Chondrocyte (in vitro differentiated cells): ENCODE results near the gene IQCB1. TPM values are rescaled to one million over a fixed set of nuclear protein-coding genes. Genes with fewer than 3 reads are reported as not detected.

Source experiments
- DNase-seq: peaks from one replicate; pipeline ENCODE4 v3.0.0; 2021; ENCODE audit warnings: mixed read lengths, low spot score
- H3K27ac Mint-ChIP-seq: one replicate; pipeline ENCODE4 v1.8.0; 2021; ENCODE audit warnings: mild to moderate bottlenecking, moderate library complexity, mixed read lengths; ENCODE audit not compliant: unreplicated experiment
- H3K27me3 Mint-ChIP-seq: 2 replicates; pipeline ENCODE4 v1.8.0; 2021; ENCODE audit warnings: low read depth, mixed read lengths
- H3K36me3 Mint-ChIP-seq: 2 replicates; pipeline ENCODE4 v1.8.0; 2021; ENCODE audit warnings: low read depth, mixed read lengths
- H3K4me1 Mint-ChIP-seq: 2 replicates; pipeline ENCODE4 v1.8.0; 2021; ENCODE audit warnings: low read depth, mild to moderate bottlenecking, mixed read lengths
- H3K4me3 Mint-ChIP-seq: one replicate; pipeline ENCODE4 v1.8.0; 2021; ENCODE audit warnings: mild to moderate bottlenecking, moderate library complexity, mixed read lengths; ENCODE audit not compliant: unreplicated experiment
- H3K9me3 Mint-ChIP-seq: 2 replicates; pipeline ENCODE4 v1.8.0; 2021; ENCODE audit warnings: low read depth, mixed read lengths
- CTCF ChIP-seq: fragments of 200-600 bp; sonication (generic); IDR thresholded peaks from 2 replicates; pipeline ENCODE4 v1.5.0; 2021; ENCODE audit warnings: antibody characterized with exemption, mild to moderate bottlenecking, moderate library complexity
- long read RNA-seq: library from polyadenylated mRNA; stranded (forward); transcript quantifications from one replicate; pipeline ENCODE4 v2.0.0, GENCODE V29; 2021
- total RNA-seq: library from RNA; stranded (reverse); gene quantifications from 3 replicates; pipeline ENCODE4 v1.2.1, GENCODE V29; 2021

Gene IQCB1, protein sequence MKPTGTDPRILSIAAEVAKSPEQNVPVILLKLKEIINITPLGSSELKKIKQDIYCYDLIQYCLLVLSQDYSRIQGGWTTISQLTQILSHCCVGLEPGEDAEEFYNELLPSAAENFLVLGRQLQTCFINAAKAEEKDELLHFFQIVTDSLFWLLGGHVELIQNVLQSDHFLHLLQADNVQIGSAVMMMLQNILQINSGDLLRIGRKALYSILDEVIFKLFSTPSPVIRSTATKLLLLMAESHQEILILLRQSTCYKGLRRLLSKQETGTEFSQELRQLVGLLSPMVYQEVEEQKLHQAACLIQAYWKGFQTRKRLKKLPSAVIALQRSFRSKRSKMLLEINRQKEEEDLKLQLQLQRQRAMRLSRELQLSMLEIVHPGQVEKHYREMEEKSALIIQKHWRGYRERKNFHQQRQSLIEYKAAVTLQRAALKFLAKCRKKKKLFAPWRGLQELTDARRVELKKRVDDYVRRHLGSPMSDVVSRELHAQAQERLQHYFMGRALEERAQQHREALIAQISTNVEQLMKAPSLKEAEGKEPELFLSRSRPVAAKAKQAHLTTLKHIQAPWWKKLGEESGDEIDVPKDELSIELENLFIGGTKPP
- total RNA-seq: 12.6 to 15.5 TPM (median 13.2 TPM) in 3 replicates
- long read RNA-seq, transcript IQCB1-201 (15 exons, 2,594 nt): major isoform, 15 of 27 reads
- long read RNA-seq, partial matches to known transcripts: 0 of 27 reads
- long read RNA-seq, other reads (novel, unspliced or antisense): 11 of 27 reads

DNA sequence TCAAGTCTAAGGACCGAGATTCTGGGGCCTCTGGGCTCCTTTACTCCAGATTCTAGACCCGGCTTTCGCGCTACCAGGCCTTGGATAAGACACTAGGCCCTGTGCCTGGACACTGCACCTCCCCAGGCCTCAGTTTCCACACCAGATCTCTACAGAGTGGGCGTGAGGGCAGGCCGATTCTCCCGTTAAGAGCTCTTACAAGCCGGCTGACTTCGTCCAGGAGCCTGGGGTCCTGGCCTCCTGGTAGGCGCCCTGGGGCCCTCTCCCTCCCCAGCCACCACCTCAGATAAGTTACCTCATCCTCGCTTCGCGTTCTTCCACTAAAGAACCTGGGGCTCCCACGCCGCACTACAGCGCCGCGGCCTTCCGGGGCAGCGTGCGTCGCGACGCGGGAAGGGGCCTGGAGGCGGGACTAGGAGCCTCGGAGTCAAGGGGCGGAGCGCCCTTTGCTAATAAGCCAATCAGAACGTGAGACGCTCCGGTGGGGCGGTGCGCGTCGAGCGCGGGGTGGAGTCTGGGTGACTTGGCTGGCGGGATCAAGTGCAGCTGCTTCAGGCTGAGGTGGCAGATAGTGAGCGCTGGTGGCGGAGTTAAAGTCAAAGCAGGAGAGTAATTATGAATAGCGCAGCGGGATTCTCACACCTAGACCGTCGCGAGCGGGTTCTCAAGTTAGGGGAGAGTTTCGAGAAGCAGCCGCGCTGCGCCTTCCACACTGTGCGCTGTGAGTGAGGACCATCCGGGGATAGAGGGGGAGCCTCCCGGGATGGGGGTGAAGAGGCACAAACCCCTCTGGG, at the start of gene IQCB1, which contains the start of gene EAF2:
TSS of gene IQCB1 (minus strand) at position 390 of the 794 bp plus-strand sequence. CDS start 6,100 bp downstream, outside the sequence.
TSS of gene EAF2 (plus strand) at position 539 of the 794 bp plus-strand sequence. CDS start at position 616, 77 bp downstream.
- TF ChIP-seq CTCF: peak; percentile 14
- Mint-ChIP-seq H3K4me3 (peak within 1 kb of the TSS; percentile 99), H3K36me3 (peaks cover 4% of the 10 kb centered on the region), H3K9me3 (no peaks in the 10 kb centered on the region), H3K27me3 (no peaks in the 10 kb centered on the region), H3K4me1 (peaks cover 26% of the 10 kb centered on the region), H3K27ac (peak within 1 kb of the TSS; percentile 92)
- DNase-seq: peak; percentile 97

DNA sequence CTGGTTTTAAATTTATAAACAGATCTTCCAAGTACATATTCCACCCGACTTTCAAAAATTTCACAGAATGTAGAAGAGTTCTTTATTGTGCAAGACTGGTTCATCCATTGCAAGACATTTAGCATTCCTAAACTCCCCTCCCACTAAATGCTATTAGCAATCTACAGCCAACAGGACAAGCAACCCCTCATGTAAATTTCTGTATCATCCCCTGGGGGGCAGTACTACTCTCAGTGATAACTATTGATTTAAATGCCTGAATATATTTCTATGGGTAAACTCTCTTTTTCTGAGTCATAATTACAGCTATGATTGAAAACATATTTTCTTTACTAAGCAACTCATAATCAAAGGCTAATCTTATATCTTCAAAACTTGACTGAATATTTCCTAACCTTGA, 48.6 kb upstream of the IQCB1 start:
- Mint-ChIP-seq H3K4me3 (no peak overlapping the region), H3K4me1 (no peaks in the 10 kb centered on the region), H3K36me3 (no peaks in the 10 kb centered on the region), H3K27me3 (no peaks in the 10 kb centered on the region), H3K9me3 (no peaks in the 10 kb centered on the region), H3K27ac (no peak overlapping the region)
- TF ChIP-seq CTCF: peak; percentile 45
- no peak for DNase-seq

DNA sequence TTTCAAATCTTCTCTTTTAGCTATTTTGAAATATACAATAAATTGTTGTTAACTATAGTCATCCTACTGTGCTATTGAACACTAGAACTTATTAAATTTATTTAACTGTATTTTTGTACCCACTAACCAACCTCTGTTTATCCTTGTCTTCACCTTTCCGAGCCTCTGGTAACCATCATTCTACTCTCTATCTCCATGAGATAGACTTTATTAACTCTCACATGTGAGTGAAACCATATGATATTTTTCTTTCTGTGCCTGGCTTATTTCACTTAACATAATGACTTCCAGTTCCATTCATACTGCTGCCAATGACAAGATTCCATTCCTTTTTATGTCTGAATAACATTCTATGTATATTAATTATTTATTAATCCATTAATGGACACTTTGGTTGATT, 43.6 kb upstream of the IQCB1 start:
- no peaks in the 10 kb centered on the region for H3K27me3 Mint-ChIP-seq
- no peak overlapping the region for H3K27ac Mint-ChIP-seq
- DNase-seq: no peak
- no peak overlapping the region for H3K4me3 Mint-ChIP-seq
- no peaks in the 10 kb centered on the region for H3K36me3 Mint-ChIP-seq
- no peaks in the 10 kb centered on the region for H3K4me1 Mint-ChIP-seq
- H3K9me3 Mint-ChIP-seq: no peaks in the 10 kb centered on the region
- no peak for TF ChIP-seq CTCF

GRCh38 chr3:121871430-121871829, 36.6 kb upstream of the IQCB1 start:
- Mint-ChIP-seq H3K4me3 (no peak overlapping the region), H3K36me3 (peaks cover 3% of the 10 kb centered on the region), H3K9me3 (peaks cover 4% of the 10 kb centered on the region), H3K4me1 (no peaks in the 10 kb centered on the region), H3K27me3 (no peaks in the 10 kb centered on the region), H3K27ac (no peak overlapping the region)
- DNase-seq: no peak
- no peak for TF ChIP-seq CTCF

GRCh38 chr3:121870717-121871116, 35.9 kb upstream of the IQCB1 start:
- Mint-ChIP-seq H3K4me1 (no peaks in the 10 kb centered on the region), H3K4me3 (no peak overlapping the region), H3K9me3 (peaks cover 4% of the 10 kb centered on the region), H3K27me3 (no peaks in the 10 kb centered on the region), H3K27ac (no peak overlapping the region), H3K36me3 (peaks cover 6% of the 10 kb centered on the region)
- TF ChIP-seq CTCF: no peak
- no peak for DNase-seq
